IPS-20b (cell line): ENCODE results near the gene BMPER.

Experiments
- H3K27ac ChIP-seq: one replicate; pipeline ENCODE4 v1.5.1; 2013; ENCODE audit warnings: low read length
- H3K27me3 ChIP-seq: 2 replicates; pipeline ENCODE4 v1.6.1; 2013; ENCODE audit warnings: mild to moderate bottlenecking, low read length, inconsistent platforms; ENCODE audit not compliant: insufficient read depth
- H3K36me3 ChIP-seq: 2 replicates; pipeline ENCODE4 v1.6.1; 2013; ENCODE audit warnings: low read depth, mild to moderate bottlenecking, inconsistent platforms, low read length, moderate library complexity; ENCODE audit not compliant: insufficient read depth
- H3K4me1 ChIP-seq: 2 replicates; pipeline ENCODE4 v1.6.1; 2013; ENCODE audit warnings: mild to moderate bottlenecking, control low read depth, inconsistent platforms, low read length, moderate library complexity; ENCODE audit not compliant: insufficient read depth
- H3K4me3 ChIP-seq: 2 replicates; pipeline ENCODE4 v1.5.1; 2013; ENCODE audit warnings: mild to moderate bottlenecking, low read length, inconsistent platforms
- H3K9ac ChIP-seq: 2 replicates; pipeline ENCODE4 v1.6.1; 2013; ENCODE audit warnings: low read depth, mild to moderate bottlenecking, inconsistent platforms, low read length, moderate library complexity
- H3K9me3 ChIP-seq: 2 replicates; pipeline ENCODE4 v1.6.1; 2013; ENCODE audit warnings: mild to moderate bottlenecking, low read depth, low read length, inconsistent platforms; ENCODE audit not compliant: insufficient read depth

Gene BMPER

GRCh38 chr7:33905389-33906032 is at the start of gene BMPER:
Gene BMPER (plus strand): TSS chr7:33905539. CDS start chr7:33905614, 75 bp downstream.
- Histone ChIP-seq H3K9ac (no peak within 1 kb of the TSS; the same call in 1 of the 2 replicates), H3K27me3 (peaks cover 66% of the 10 kb centered on the region), H3K4me1 (peaks cover 17% of the 10 kb centered on the region; the same call in 1 of the 2 replicates), H3K4me3 (peak within 1 kb of the TSS; percentile 88), H3K36me3 (no peaks in the 10 kb centered on the region), H3K27ac (no peak within 1 kb of the TSS), H3K9me3 (no peaks in the 10 kb centered on the region)

GRCh38 chr7:33861947-33862346 is 43.4 kb upstream of the BMPER start:
- H3K4me1 ChIP-seq = peaks cover 5% of the 10 kb centered on the region; the same call in 1 of the 2 replicates
- H3K4me3 ChIP-seq = no peak overlapping the region
- H3K36me3 ChIP-seq = no peaks in the 10 kb centered on the region
- H3K9me3 ChIP-seq = no peaks in the 10 kb centered on the region
- no peaks in the 10 kb centered on the region for H3K27me3 ChIP-seq
- no peak overlapping the region for H3K27ac ChIP-seq
- no peak overlapping the region for H3K9ac ChIP-seq

GRCh38 chr7:33862946-33863814 is 42.2 kb upstream of the BMPER start:
- Histone ChIP-seq H3K4me1 (peaks cover 7% of the 10 kb centered on the region; the same call in 1 of the 2 replicates), H3K9me3 (no peaks in the 10 kb centered on the region), H3K27ac (no peak overlapping the region), H3K27me3 (no peaks in the 10 kb centered on the region), H3K9ac (no peak overlapping the region), H3K4me3 (no peak overlapping the region), H3K36me3 (no peaks in the 10 kb centered on the region)

GRCh38 chr7:33868166-33868565 is 37.2 kb upstream of the BMPER start:
- no peak overlapping the region for H3K9ac ChIP-seq
- no peak overlapping the region for H3K4me3 ChIP-seq
- H3K4me1 ChIP-seq = peaks cover 17% of the 10 kb centered on the region
- H3K36me3 ChIP-seq = no peaks in the 10 kb centered on the region
- no peak overlapping the region for H3K27ac ChIP-seq
- H3K9me3 ChIP-seq = no peaks in the 10 kb centered on the region
- no peaks in the 10 kb centered on the region for H3K27me3 ChIP-seq

GRCh38 chr7:33869176-33869575 is 36.2 kb upstream of the BMPER start:
- Histone ChIP-seq H3K9ac (no peak overlapping the region), H3K4me1 (peaks cover 27% of the 10 kb centered on the region), H3K27ac (no peak overlapping the region), H3K36me3 (no peaks in the 10 kb centered on the region), H3K9me3 (no peaks in the 10 kb centered on the region), H3K27me3 (no peaks in the 10 kb centered on the region), H3K4me3 (no peak overlapping the region)

- Histone ChIP-seq H3K4me1 (peaks cover 26% of the 10 kb centered on the region), H3K27ac (no peak overlapping the region), H3K9ac (no peak overlapping the region), H3K27me3 (no peaks in the 10 kb centered on the region), H3K36me3 (no peaks in the 10 kb centered on the region), H3K9me3 (no peaks in the 10 kb centered on the region), H3K4me3 (no peak overlapping the region)
Measured at GRCh38 chr7:33870120-33870519, 35.2 kb upstream of the BMPER start.

- Histone ChIP-seq H3K9ac (peak overlapping the region; percentile 20; the same call in 1 of the 2 replicates), H3K9me3 (no peaks in the 10 kb centered on the region), H3K4me1 (peaks cover 30% of the 10 kb centered on the region), H3K36me3 (no peaks in the 10 kb centered on the region), H3K27ac (peak overlapping the region; percentile 17), H3K27me3 (no peaks in the 10 kb centered on the region), H3K4me3 (no peak overlapping the region; the same call in 1 of the 2 replicates)
Measured at GRCh38 chr7:33872870-33873269, 32.5 kb upstream of the BMPER start.

- H3K9ac ChIP-seq = peak overlapping the region; percentile 20; the same call in 1 of the 2 replicates
- H3K27ac ChIP-seq = peak overlapping the region; percentile 17
- H3K9me3 ChIP-seq = no peaks in the 10 kb centered on the region
- no peaks in the 10 kb centered on the region for H3K27me3 ChIP-seq
- no peaks in the 10 kb centered on the region for H3K36me3 ChIP-seq
- H3K4me1 ChIP-seq = peaks cover 27% of the 10 kb centered on the region
- H3K4me3 ChIP-seq = peak overlapping the region; percentile 28; the same call in 1 of the 2 replicates
Measured at GRCh38 chr7:33873518-33873917, 31.8 kb upstream of the BMPER start.

GRCh38 chr7:33873981-33874750 is 31.2 kb upstream of the BMPER start:
- Histone ChIP-seq H3K27me3 (no peaks in the 10 kb centered on the region), H3K4me3 (no peak overlapping the region), H3K36me3 (no peaks in the 10 kb centered on the region), H3K27ac (no peak overlapping the region), H3K9ac (no peak overlapping the region), H3K9me3 (no peaks in the 10 kb centered on the region), H3K4me1 (peaks cover 27% of the 10 kb centered on the region)

- Histone ChIP-seq H3K4me3 (no peak overlapping the region), H3K9me3 (no peaks in the 10 kb centered on the region), H3K27ac (no peak overlapping the region), H3K27me3 (no peaks in the 10 kb centered on the region), H3K36me3 (no peaks in the 10 kb centered on the region), H3K9ac (no peak overlapping the region), H3K4me1 (peaks cover 25% of the 10 kb centered on the region)
Measured at GRCh38 chr7:33874943-33875342, 30.4 kb upstream of the BMPER start.

GRCh38 chr7:33876596-33877274 is 28.6 kb upstream of the BMPER start:
- H3K36me3 ChIP-seq = no peaks in the 10 kb centered on the region
- no peak overlapping the region for H3K4me3 ChIP-seq
- no peaks in the 10 kb centered on the region for H3K27me3 ChIP-seq
- H3K27ac ChIP-seq = no peak overlapping the region
- H3K4me1 ChIP-seq = peaks cover 24% of the 10 kb centered on the region
- peaks cover under 1% of the 10 kb centered on the region; the same call in 1 of the 2 replicates for H3K9me3 ChIP-seq
- no peak overlapping the region for H3K9ac ChIP-seq
